ENCODE data around the gene MAN1C1.

Gene MAN1C1

DNA sequence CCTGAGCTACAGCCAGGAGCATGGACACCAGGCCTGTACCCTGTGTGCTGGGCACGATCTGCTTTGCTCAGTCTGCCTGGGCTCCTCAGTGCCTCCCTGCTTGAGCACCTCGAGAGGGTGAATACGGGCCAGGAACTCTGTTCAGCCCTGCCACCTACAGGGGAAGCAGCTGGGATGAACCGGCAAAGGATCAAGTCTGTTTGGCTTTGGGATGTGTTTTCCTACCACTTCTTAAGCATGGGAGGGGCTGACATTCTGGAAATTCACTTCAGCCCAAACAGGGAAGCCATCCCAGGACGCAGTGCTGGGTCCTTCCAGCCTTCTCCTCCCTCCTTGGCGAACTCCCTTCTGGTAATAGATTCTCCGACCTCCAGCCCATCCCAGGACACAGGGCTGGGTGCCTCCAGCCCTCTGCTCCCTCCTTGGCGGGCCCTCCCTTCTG lies 127.6 kb downstream of the MAN1C1 start:
- no peak for DNase-seq

DNA sequence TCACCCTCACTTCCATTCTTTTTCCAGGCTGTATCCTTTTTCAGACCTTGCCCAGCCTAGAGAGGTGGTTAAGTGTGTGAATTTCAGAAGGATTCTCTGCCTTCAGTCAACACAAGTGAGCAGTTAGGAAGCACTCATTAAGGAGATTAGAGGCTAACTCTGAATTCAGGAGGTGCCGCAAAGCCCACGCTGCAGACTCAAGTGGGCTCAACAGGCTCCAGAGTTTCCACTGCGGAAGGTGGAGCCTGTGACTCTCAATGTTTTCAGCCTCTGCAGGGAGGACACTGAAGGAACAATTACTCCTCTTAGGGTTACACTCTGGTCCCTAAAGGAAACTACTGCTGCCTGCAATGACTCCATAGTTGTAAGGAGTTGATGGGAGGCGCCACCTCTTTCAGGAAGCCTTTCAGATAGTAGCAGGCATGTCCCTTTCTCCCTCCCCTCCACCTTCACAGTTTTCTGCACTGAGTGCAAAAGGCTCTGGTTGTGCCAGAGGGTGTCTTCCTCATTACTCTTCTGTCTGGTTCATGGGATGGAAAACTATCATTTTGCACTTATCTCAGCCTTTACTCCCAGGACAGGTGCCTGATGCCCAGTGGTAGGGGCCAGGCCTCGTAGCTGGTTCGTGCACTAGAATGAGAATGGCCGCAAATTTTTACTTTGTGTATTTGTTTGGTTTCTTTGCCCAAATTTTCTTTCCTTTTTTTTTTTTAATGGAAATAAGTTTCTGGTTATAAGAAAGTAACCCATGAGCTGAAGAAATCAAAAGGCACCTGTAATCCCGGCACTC lies 128.2 kb downstream of the MAN1C1 start:
- no peak for DNase-seq

DNA sequence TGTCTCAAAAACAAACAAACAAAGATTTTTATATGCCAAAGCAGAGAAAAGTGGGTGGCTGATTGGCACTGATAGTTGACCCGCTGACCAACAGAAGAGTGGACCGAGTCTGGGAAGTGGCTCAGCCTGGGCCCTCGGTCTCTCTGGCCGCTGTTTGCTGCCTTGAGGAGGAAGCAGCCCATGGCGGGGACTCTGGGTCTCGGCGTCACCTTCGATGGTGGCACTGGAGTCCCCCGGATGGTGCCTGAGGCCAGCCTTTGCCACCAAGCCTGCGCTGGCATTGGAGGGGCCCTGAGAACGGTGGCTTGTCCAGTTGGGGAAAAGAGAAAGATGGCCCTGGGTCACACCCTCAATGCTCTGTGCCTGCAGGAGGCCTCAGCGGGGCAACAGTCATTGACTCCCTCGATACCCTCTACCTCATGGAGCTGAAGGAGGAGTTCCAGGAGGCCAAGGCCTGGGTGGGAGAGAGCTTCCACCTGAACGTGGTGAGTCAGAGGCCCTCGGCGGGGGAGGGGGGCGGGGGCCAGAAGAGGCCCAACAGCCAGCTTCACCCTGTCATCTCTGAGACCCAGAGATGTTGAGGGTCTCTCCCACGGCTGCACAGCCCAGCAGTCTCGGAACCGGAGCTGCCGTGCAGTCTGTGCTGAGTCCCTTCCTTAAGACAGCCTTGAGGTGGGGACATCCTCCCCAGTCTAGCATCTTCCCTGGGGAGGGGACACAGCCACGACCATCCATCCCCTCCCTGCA lies 129.9 kb downstream of the MAN1C1 start:
- DNase-seq: no peak

DNA sequence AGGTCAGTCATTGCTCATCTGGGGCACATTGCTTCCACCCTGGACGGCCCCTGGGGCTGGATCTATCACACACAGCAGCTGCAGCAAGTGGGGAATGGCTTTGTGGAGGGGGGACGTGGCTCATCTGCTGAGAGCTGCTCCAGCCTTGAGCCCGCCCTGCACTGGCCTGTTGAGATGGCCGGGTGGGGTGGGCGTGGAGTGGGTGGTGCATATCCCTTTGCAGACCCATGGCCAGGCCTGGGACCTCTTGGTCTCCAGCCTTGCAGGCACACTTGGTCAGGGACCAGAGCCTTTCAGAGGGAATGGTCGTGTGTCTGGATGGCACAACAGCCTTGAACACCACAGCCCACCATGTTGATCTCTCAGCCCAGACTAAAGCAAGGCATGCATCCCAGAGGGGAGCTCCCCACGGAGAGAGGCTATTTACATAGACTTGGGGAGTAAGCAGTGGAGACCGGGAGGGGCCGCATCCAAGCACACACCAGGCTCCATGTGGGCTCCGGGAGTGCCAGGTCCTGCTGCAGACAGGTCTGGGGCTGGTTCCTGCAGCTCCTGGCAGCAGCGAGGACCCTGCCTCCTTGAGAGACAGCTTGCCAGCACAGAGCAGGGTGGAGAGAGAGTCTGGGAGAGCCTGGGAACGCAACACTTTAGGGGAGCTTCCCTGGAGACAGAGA lies 130.6 kb downstream of the MAN1C1 start:
- DNase-seq: no peak

GRCh38 chr1:25748531-25749205 lies 132.1 kb downstream of the MAN1C1 start:
- no peak for DNase-seq

GRCh38 chr1:25750923-25751605 lies 134.5 kb downstream of the MAN1C1 start:
- DNase-seq: no peak

DNA sequence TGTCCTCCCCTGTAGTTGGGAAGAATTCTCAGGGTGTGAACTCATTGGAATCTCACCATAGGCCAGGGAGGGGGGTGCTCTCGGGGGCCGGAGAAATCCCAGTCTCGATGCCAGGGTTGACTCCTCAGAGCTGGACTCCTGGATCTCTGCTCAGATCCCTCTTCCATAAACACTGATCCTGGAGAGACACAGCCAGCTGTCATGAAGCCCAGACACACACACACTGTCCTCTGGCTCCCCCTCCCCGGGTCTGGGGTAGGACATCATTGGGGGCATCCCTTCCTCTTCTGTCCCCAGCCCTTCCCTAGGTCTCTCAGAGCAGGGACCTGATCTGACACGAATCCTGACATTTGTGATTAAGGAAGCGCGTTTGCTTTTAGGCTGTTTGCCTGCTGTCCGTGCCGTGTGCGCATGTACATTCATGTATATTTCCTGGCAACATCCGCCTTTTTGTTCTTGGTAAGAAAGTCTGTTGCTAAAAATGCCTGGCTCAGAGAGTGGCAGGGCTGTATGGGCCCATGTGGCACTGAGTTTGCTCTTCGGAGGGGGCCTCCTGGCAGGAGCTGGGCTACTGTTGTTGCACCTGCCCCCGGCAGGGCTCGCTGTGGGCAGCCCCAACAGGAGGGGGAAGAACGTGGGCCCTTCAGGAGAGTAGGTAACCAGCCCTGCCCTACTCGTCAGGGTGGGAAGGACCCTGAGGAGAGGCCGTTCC lies 138.0 kb downstream of the MAN1C1 start:
- peak; percentile 52 for DNase-seq

DNA sequence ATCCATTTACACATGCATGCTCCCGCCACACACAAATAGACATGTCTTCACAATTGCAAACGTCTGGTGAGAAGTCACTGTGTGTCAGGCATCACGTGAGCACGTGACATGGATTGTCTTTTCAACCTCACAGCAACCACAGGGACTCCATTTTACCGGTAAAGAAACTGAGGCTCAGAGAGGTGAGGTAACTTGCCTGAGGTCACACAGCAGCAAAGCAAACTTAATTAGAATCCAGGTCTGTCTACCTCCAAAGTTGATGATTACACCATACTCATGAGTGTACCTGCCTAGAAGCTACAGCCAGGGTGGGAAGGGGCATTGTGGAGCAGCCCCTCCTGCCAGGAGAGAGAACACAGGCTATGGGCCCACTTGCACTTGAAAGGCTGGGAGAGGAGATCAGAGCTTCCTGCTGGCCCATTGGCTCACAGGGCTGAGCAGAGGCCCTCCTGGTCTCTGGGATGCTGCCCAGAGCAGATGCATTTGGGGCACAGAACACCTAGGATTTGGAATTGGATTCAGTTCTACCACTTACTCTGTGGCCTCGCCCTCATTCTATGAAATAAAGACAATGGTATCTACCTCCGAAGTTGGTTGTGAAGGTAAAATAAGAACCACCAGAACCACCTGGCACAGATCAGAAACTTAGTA lies 139.0 kb downstream of the MAN1C1 start:
- DNase-seq: no peak

GRCh38 chr1:25756215-25756614 lies 139.6 kb downstream of the MAN1C1 start:
- peak; percentile 57 for DNase-seq

DNA sequence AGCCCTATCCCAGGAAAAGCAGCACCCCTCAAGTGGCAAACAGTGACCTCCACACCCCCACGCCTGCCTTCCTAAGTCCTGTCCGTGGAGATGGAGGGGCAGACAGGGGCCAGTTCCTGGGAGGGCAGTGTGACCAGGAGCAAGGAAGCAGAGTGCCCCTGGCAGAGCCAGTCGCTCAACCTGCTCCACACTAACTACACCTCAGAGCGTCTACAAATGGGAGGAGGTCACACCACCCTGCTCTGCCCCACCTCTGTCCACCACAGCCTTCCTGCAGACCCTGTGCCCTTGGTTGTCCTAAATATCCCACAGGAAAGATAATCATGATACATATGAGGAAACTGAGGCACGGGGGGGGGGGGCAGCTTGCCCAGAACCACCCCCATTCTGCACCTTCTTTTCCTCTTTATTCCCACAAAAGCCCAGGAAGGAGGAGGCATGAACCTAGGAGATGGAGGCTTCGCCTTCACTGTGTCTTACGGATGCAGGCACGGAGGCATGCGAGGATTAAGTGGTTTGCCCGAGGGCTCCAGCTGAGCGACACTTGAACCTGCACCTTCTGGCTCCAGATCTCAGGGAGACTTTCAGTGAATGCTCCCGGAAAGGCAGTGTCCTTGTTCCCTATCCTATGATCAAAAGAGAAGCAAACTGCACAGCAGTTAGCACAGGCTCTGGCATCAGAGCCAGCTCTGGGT lies 140.7 kb downstream of the MAN1C1 start:
- no peak for DNase-seq

DNA sequence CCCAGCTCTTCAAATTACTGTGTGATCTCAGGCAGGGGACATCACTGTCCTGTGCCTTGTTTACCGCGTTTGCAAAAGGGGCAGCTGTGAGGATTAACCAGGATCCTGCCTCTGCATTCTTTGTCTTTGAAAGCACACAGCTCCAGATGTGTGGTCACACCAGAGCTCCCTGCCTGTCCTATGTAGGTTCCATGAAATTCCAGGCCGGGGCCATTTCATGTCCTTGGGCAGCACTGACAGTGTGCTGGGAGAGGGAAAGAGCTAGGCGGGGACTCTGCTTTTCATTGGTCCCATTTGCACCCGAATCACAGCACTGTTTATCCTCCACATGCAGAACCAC lies 141.2 kb downstream of the MAN1C1 start:
- no peak for DNase-seq

- DNase-seq: no peak
These were observed 142.0 kb downstream of the MAN1C1 start for GRCh38 chr1:25758466-25759070.

GRCh38 chr1:25760122-25760719 lies 143.6 kb downstream of the MAN1C1 start:
- DNase-seq: no peak

DNA sequence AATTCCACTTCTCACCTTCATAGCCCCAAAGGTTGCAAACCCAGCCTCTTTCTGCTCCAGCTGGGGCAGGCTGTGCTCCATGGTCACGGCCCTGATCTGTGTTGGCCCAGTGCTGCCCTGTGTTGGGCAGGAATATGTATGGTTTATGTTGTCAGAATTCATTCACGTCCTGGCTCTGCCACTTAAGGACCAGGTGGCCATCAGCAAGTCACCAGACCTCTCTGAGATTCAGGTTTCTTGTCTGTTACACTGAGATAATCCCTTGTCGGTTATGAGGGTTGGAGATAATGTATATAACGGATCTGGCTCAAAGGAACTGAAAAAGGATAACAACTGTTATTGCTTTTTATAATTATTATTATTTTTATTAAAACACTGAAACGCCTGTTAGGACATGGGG lies 144.3 kb downstream of the MAN1C1 start:
- peak; percentile 85 for DNase-seq

GRCh38 chr1:25763493-25763892 lies 146.9 kb downstream of the MAN1C1 start:
- no peak for DNase-seq

GRCh38 chr1:25765136-25765922 lies 148.7 kb downstream of the MAN1C1 start:
- peak; percentile 63 for DNase-seq

DNA sequence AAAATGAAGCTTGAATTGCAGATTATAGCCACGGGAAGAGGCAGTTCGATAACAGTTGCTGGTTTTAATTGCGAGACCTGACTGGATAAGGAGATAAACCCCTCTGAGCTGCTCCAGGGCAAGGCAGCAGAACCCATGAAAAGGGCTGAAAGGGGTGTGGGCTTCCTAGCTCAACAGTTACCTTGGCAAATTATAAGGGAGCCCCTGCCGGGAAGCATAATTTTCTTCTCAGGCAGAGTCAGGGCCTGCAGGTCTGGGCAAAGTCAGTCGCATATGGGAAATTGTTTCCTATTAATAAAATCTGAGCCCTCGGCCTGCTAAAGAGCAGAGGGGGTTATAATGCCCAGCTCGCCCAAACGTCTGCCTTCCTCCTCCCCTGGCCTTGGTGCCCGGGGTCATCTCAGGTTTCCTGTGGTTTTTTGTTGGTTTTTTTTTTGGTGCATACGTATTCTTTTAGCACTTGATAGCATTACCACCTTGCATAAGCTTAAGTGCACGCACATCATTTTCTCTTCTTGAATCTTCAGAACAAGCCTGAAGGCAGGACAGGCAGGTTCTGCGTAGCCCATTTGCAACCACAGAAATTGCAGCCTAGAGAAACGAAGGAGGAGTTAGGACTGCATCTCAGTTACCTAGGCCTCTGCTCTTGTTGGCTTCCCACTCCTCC lies 149.5 kb downstream of the MAN1C1 start:
- DNase-seq: peak; percentile 74

DNA sequence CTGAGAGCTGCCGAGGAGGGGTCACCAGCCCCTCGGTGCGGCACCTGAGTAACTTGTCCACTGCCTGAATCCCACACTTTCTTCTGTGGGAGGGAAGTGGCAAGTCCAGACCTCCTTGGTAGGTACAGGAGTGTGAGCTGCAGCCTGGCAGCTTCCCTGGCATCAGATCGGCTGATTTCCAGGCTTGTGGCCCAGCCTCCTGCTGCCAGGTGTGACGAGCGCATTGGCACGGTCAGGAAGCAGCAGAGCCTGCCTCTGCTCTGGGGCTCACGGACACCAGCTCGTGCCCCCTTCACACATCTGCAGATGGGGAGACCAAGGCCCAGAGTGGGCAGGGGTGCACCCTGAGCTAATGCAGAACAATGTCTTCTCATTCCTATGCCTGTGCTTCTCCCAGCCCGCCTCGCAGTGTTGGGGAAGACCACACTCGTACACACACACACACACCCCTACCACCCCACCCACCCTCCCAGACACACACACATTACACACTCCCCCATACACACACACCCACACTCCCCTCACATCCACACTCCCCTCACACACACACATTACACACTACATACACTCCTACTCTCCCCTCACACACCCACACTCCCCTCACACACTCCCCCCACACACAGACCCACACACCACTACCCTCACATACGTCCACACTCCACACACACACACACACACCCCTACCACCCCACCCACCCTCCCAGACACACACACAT lies 150.3 kb downstream of the MAN1C1 start:
- DNase-seq: no peak
